Measurements from ENCODE around the gene ZBTB3.
"Not testable (repeated sequence)": the region's sequence is repeated elsewhere in the genome, so short reads cannot be mapped to it uniquely, and the experiment has no call there.

The ZBTB3 gene

DNA sequence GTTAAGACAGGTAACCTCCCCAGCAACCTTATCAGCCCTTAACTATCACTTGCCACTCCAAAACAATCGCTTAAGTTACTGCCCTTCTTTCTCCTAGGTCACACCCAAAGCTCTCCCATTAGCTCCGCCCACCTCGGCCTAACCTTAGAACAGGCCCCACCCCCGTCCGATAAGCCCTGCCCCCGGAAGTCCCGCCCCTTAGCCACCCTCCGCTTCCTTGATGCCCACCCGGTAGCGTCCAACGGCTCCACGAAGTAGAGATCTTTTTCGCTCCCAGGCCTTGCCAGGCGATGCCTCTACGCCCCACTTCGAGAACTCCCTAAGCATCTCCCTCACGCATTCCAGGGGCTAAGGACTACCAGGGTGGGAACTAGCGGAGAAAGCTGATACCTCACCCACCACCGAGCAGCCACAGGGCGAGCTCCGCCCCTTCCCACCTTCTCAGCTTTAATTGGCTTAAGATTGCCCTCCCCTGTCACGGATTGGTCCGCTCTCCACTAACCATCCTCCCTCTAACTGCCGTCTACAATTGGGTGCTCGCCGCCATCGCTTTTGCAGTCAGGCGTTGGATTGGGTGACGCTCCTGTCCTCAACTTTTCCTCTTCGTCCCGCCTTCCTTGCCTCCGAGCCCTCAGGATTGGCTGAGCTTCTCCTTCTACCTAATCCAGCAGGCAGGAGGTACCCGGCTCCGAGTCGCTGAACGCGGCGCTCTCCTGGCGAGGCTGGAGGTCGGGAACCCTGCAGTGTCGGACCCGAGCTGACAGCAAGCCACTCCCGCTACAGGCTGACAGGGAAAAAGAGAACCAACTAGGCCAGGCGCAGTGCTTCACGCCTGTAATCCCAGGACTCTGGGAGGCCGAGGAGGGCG, at the start of gene ZBTB3:
Gene ZBTB3, minus strand, starts transcription at position 425 of the 868 bp plus-strand sequence. CDS start 496 bp downstream, outside the sequence.
- DNase-seq (ENCODE audit: low read depth in 1 of 2, low spot score in 1 of 2): peak; percentile 96 to 97

DNA sequence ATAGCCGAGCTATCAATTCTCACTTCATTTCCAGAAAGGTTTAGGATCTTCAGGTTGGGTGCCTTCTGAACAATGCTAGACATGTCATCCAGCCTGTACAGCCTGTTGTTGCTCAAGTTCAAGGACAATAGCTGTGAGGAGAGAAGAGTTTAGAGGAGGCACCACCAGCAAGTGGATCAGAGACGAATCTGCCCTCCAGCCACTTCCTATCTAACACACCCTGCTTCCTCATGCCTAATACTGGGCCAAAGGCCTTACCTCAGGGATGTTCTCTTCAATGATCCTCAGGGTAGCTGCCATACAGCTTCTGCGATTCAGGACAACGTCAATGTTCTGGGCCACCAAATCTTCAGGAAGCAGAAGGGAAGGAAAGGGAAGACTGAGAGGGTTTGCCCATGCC, 47.1 kb upstream of the ZBTB3 start:
- no peak for DNase-seq (ENCODE audit: low read depth in 1 of 2, low spot score in 1 of 2)

DNA sequence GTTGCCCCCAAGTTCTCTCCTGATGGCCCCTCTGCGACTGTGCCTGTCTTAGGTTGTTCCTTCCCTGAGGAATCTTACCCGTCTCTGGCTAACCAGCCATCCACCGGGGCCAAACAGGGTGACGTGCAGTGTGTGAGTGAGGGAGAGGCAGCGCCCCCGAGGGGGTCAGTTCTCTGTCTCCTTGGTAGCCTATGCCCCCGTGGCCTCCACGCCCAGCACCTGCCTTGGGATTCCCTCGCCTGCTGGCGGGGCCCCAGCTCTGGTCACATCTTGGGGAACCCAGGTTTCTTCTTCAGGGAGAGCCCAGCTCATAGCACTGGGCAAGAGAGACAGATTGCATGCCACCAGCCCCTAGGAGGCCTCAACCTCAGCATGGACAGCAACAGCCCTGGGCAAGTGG, 45.5 kb upstream of the ZBTB3 start:
- DNase-seq (ENCODE audit: low read depth in 1 of 2, low spot score in 1 of 2): no peak

DNA sequence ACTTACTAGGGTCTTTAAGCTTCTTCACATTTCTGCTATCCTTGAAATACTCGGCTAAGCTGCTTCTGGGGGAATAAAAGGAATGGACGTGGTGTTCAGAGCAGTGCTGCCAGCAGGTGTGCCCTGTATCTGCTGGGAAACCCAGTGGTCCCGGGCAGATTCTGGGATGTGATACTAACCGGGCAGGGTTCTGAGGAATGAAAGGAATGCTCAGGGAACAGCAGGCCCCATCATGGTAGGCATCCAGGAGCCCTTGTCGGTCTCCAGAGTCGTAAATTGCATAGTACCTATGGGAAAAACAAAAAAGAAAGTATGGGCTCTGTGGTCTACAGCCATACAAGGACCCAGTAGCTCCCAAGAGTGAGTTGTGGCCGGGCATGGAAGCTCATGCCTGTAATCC, 42.3 kb upstream of the ZBTB3 start:
- no peak for DNase-seq (ENCODE audit: low read depth in 1 of 2, low spot score in 1 of 2)

DNA sequence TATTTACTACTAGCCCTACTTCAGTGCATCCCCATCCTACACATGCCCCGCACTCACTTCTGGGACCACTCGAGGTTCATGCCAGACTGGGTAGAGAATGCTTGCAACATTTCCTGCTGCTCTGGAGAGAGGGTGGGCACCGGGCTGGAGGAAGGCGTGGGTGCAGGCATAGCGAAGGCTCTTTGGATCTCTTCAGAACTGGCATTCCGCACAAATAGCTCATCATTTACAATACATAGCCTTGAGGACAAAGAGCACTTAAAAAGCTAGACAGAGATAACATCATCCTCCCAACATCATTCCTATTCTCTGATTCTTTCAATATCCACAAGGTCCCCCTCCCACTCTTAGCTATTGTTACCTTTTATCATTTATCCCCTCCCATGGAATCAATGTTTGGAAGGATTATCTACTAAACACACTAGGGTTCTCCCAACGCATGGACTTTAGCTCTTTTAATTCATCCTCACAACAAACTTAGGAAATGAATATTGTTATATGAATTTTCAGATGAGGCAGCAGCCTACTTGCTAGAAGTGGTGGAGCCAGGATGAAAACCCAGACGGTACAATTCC, 40.3 kb upstream of the ZBTB3 start:
- no peak for DNase-seq (ENCODE audit: low read depth in 1 of 2, low spot score in 1 of 2)

DNA sequence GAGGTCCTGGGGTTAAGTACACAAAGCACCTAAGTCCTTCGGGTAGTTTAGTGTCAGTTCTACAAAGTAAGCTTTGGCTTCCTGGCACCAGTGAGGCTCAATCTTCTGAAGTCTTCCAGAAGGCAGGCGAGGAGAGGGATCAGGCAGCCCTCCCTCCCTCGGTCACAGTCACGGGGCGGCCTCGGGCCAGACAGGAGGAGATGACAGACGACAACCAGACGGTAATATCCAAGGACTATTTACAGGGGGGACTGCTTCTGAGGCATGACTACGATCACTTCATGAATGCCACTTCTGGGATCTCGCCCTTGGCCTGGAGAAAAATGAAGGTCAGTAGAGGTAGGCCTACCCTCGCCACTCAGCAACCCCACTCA, 38.2 kb upstream of the ZBTB3 start:
- DNase-seq (ENCODE audit: low read depth in 1 of 2, low spot score in 1 of 2): no peak

DNA sequence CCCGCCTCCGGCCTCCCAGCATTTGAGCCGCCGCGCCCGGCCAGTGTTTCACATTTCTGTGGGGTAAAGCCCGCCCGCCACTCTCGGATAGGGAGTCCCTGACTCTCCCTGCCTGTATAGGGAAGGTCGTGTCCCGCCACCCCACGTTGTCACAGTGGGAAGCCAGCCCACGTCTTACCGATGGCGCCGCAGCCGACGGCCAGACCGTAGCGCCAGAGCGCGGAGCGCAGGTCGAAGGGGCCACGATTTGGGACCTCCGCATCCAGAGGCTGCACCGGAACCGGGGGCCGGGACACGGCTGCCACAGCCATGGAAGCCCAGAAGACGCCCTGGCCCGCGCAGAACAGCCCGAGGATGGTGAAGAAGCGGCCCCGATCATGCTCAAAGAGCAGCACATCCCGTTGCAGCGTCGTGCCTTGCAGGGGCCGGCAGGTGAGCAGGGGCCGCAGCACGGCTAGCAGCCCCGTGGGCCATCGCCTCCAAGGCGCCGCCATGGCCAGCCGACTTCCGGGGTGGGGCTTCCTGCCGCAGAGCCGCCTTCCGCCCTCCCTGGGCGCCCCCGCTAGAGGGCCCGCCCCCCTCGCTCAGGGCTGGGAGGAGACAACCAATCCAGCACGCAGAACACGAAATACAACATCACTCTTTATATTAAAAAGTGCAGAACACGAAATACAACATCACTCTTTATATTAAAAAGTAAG, 37.7 kb upstream of the ZBTB3 start, which contains the start of gene TMEM223:
Gene TMEM223, minus strand, starts transcription at position 506 of the 701 bp plus-strand sequence. Its CDS starts 12 bp downstream, at position 494.
- DNase-seq (ENCODE audit: low read depth in 1 of 2, low spot score in 1 of 2): peak; percentile 71 to 85

DNA sequence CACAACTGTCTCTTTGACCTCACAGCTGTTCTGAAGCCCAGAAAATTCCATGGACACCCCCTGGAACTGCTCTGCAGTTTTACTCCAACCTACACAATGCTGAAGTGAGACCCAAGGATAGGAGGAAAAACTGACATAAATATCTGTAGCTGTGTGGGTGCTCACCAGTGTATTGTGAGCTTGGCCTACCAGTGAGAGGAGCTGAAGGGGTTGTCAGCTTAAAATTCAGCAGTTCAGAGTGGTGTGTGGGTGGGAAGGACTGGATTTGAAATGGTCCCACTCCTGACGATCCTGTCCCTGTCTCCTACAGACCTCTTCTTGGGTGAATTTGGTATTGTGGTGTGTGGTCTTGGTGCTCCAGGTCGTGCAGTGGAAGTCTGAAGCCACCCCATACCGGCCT, 35.6 kb upstream of the ZBTB3 start:
- no peak for DNase-seq (ENCODE audit: low read depth in 1 of 2, low spot score in 1 of 2)

DNA sequence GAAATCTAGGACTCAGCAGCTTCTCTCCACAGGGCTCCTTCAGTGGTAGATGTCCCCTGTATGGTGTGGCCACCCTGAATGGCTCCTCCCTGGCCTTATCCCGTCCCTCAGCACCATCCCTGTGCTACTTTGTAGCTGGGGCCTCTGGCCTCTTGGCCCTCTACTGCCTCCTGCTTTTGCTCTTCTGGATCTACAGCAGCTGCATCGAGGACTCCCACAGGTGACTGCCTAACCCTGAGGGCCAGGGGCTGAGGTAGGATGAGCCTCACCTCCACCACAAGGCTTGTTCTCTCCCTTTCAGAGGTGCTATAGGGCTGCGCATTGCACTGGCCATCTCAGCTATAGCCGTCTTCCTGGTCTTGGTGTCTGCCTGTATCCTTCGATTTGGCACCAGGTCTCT, 35.0 kb upstream of the ZBTB3 start:
- DNase-seq (ENCODE audit: low read depth in 1 of 2, low spot score in 1 of 2): no peak

DNA sequence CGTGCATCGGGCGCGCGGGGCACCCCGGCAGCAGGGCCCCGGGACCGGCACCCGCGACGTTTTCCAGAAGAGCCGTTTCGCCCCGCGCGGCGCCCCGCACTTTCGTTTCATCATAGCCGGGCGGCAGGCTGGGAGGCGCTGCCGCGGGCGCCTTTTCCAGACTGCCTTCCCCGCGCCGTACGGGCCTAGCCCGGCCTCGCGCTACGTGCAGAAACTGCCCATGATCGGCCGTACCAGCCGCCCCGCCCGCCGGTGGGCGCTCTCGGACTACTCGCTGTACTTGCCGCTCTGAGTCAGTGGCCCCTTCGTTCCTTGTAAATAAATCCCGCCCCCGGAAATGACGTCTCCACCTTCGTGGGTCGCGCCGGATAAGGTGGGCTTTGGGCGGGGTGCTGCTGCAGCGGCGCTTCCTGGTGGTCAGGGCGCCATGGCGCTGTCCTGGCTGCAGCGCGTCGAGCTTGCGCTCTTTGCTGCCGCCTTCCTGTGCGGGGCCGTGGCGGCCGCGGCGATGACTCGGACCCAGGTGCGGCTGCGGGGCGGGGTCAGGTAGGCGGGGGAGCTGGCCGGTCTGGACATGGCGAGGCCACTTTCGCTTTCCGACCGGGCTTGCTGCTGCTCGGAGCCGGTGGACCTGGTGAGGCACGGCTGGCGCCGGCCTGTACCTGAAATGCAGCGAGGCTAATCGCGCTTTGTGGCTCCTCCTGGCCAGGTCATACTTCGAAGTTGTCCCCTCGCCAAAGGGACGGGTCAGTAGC, 33.2 kb upstream of the ZBTB3 start, which contains the start of gene TMEM179B:
Gene TMEM179B, plus strand, starts transcription at position 398 of the 755 bp plus-strand sequence. Its CDS starts 30 bp downstream, at position 428.
- DNase-seq (ENCODE audit: low read depth in 1 of 2, low spot score in 1 of 2): peak; percentile 95 to 99

DNA sequence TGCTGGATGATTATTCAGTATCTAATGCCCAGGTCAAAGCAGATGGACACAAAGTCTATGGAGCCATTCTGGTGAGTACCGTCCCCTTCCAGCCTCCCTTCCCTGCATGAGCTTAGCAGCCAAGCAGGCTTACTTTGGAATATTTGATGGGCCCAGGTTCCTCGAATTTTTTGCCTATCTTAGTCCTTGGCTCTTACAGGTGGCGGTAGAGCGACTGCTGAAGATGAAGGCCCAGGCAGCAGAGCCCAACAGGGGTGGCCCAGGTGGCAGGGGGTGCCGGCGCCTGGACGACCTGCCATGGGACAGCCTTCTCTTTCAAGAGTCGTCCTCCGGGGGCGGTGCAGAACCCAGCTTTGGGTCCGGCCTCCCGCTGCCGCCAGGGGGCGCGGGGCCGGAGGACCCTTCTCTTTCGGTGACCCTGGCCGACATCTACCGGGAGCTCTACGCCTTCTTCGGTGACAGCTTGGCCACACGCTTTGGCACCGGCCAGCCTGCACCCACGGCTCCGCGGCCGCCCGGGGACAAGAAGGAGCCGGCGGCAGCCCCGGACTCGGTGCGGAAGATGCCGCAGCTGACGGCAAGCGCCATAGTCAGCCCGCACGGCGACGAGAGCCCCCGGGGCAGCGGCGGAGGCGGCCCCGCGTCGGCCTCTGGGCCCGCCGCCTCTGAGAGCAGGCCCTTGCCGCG, 32.5 kb upstream of the ZBTB3 start:
- peak; percentile 68 to 78 for DNase-seq (ENCODE audit: low read depth in 1 of 2, low spot score in 1 of 2)

DNA sequence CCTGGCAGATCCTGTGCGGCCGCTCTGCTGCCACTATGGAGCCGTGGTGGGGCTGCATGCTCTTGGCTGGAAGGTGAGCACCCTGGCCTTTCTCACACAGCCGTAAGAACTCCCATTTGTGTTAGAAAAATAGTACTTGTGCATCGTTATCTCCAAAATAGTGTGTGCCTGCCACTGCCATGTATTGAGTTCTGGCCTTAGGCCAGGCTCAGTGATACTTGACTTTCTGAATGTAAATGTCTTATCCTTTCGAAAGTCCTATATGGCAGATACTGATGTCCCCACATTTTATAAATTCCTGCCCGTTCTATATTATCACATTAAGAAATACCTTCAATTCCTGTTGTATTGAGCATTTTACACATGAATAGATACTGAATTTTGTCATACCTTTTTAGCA, 28.8 kb upstream of the ZBTB3 start:
- DNase-seq (ENCODE audit: low read depth in 1 of 2, low spot score in 1 of 2): no peak

DNA sequence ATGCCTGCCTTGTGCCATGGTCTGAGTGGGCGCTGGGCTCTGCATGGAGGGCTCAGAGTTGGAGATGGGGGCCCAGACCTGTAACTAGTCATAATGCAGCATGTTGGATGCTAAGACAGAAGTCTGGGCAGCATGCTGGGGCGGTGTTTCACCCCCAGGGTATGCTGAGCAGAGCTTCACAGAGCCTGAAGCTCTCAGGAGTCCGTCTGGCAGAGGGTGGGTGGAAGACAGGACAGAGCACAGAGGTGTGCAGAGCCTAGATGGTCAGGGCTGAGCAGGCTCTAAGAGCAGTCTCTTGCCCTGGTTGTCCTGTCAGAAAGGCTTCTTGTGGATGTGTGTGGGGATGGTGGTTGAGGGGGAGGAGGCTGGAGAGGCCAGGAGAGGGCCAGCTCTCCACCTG, 24.5 kb upstream of the ZBTB3 start:
- DNase-seq (ENCODE audit: low read depth in 1 of 2, low spot score in 1 of 2): no peak

DNA sequence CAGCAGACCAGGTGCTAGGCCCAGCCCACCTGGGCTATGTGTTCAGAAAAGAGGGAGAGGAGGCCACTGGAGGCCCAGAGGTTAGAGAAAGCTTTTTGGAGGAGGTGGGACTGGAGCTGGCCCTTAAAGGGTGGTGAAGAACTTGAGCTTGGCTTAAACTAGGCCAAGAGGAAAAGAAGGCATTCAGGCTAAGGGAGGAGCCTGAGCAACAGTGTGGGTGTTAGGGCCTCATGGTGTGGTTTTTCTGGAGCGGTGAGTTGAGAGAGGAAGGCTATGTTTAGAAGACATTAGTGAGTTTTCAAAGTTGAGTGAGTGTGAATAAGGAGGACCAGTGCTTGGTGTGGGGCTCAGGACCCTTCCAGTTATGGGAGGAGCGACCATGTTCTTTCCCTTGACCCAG, 23.4 kb upstream of the ZBTB3 start:
- no peak for DNase-seq (ENCODE audit: low read depth in 1 of 2, low spot score in 1 of 2)

DNA sequence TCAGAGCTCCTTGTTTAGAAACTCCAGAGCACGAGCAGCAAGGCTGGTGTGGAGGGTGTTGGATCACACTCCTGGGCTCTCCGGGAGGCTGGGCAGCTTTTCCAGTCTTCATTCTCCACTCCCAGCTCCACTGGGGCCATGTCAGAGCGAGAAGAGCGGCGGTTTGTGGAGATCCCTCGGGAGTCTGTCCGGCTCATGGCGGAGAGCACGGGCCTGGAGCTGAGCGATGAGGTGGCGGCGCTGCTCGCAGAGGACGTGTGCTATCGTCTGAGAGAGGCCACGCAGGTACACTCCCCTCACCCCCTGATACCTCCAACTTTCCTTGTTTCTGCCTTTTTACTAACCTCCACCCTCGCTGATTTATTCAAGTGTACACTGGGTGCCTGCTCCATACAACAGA, 21.7 kb upstream of the ZBTB3 start:
- no peak for DNase-seq (ENCODE audit: low read depth in 1 of 2, low spot score in 1 of 2)

DNA sequence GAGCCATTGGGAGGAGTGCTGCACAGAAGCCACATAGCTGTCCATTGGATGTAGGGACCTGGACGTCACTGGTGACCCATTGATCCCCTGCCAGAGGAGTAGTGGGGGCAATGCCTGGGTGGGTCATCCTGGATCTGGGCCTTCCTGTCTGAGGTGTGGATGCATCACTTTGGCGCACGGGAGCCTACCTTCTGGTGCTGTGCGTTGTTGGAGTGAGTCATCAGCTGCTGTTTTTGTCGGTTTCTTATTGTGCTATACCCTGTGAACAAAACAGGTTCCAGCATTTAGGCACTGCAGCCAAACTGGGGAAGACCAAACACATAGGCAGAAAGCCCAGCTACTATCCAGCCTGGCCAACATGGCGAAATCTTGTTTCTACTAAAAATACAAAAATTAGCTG, 20.4 kb upstream of the ZBTB3 start:
- no peak for DNase-seq (ENCODE audit: low read depth in 1 of 2, low spot score in 1 of 2)

DNA sequence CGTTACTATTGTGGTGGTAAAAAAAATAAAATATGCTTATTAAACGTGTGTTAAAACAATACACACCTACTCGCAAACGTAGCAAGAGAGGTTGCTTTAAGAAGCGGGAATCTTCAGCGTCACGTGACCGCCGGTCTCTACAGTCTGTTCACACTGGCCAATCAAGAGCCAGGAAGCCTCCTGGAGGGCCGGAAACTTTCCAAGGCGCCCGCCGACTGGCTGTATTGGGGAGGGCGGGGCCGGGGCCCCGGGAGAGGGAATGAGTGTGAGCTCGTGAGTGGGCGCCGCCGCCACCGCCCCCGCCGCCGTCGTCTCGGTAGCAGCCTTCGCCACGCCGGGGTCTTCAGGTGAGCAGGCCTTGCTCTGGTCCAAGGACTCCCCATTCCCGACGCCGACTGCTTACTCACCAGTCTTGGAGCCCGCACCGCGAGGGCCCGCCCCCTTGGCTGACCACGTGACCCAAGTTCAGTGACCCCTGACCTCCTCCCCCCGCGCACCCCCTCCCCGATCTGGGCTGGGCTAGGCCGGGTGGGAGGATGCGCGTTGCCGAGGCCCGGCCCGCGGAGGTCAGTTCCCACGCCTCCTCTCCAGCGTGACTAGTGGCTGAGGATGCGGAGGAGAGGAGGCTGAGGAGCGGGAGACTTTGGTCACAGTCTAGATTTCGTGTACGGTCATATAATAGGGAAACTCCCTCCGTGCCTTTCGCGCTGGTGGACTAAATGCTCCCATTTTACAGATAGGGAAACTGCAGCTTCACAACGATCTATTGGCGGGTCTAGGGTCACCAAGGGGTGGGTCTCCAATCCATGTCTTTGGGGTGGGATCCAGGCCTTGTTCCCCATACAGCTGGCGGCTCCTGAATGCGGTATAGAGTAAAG, 17.4 kb upstream of the ZBTB3 start, which contains the start of gene TAF6L:
Gene TAF6L, plus strand, starts transcription at position 253 of the 878 bp plus-strand sequence. CDS start 4,388 bp downstream, outside the sequence.
- DNase-seq (ENCODE audit: low read depth in 1 of 2, low spot score in 1 of 2): peak; percentile 93

DNA sequence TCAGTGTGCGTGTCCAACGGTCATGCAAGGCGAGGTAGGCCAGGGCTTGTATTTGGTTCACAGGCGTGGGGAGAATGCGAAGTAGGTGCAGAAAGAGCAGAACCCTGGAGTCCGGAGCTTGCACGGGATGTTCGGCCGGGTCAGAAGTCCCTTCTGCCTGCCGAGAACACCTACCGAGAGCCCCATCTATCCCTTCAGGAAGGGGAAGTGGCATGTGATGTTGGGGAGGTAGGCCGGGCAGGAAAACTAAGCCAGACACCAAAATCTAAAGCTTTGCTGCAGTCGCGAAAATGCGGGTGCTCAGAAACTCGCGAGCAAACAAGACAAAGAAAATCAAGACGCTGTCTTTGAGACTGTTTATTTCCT, 16.8 kb upstream of the ZBTB3 start:
- no peak for DNase-seq (ENCODE audit: low read depth in 1 of 2, low spot score in 1 of 2)

DNA sequence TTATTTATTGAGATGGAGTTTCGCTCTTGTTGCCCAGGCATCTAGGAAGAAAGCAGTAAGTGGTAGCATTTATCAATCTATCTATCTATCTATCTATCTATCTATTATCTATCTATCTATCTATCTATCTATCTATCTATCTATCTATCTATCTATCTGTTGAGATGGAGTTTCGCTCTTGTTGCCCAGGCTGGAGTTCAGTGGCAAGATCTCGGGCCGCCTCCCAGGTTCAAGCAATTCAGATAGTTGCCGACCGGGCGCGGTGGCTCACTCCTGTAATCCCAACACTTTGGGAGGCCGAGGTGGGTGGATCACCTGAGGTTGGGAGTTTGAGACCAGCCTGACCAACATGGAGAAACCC, 6.9 kb upstream of the ZBTB3 start:
- DNase-seq (ENCODE audit: low read depth in 1 of 2, low spot score in 1 of 2): not testable (repeated sequence)

All from activated CD4-positive, alpha-beta T cell treated with anti-CD3 and anti-CD28 coated beads, Interleukin-2, amount 50 U/mL, for 24 hours (primary cell).